Erythroblast (primary cell): ENCODE results near the gene ARCN1.

ENCODE experiments used
- DNase-seq, 2 experiments: peaks; one replicate each; lab custom pipeline; 2025; lab: John Stamatoyannopoulos, UW
- GATA1 ChIP-seq: IDR thresholded peaks from 2 replicates; pipeline ENCODE4 v1.6.1; 2011; ENCODE audit warnings: low read depth, mild to moderate bottlenecking, control low read depth, low read length, moderate library complexity
- POLR2A ChIP-seq: IDR thresholded peaks from 2 replicates; pipeline ENCODE4 v1.6.1; 2011; ENCODE audit warnings: mild to moderate bottlenecking, low read length

ARCN1 gene

GRCh38 chr11:118651820-118652219, 79.6 kb downstream of the ARCN1 start:
- TF ChIP-seq GATA1 (no peak), POLR2A (no peak)
- no peak for DNase-seq
